Urothelium cell line (cell line): ENCODE data around the gene ATXN10.
A peak's percentile ranks its signal among the peaks of the same experiment; 100 is the strongest.

ENCODE experiments used
- DNase-seq: peaks from one replicate; pipeline ENCODE4 v3.0.0; 2011; ENCODE audit warnings: low spot score, mixed read lengths
- FAIRE-seq: peaks from 2 replicates; lab custom pipeline; 2011; peaks lifted over from hg19 to GRCh38; lab: Jason Lieb, UNC

Gene ATXN10

DNA sequence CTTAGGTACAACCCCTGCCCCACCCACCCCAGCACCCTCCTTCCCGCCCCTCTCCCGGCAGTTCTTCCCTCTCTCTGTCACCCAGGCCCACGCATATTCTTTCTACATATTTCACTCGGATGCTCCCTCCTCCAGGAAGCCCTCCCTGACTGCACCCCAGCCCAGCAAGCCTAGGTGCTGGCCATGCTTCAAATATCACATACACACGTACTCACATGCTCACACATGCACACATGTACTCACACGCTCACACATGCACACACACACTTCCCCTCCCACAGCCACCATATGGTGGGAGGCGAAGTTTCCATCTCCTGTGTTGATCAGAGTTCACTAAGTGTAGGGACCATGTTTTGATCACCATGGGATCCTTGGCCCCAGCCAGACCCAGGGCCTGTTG, 214.9 kb downstream of the ATXN10 start:
- DNase-seq (no peak), FAIRE-seq (peak; percentile 37)

DNA sequence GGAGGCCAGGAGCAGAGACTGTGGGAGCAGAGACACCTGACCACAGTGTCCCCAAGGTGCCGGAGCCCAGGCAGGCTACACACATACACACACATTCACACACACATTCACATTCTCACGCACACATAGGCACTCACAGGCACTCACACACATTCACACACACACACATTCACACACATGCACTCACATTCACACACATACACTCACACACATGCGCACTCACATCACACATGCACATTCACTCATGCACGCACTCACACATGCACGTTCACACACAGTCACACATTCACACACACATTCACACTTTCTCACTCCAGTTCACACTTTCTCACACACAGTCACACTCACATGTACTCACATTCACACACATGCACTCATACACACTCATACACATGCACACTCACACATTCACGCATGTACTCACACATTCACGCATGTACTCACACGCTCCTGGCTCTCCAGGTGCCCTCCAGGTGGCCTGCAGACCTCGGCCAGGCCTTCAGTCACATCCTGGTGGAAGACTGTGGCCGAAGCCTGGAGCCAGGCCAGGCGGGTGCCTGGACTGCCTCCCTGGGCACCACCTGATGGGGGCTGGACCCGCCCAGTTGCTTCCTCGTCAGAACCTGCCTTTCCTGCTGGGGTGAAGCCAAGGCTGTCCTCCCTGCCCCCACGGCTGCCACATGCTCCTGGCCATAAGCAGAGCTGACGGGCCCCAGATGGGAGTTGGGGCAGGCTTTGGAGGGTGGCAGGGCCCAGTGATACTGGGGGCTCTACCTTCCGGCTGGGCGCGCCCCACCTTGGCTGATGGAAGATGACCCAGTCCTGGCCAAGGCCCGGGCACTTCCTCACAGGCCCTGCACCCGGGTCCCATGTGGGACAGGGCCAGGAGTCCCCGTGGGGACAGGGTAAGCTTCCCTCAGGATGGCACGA, 215.8 kb downstream of the ATXN10 start:
- FAIRE-seq = peak; percentile 96

DNA sequence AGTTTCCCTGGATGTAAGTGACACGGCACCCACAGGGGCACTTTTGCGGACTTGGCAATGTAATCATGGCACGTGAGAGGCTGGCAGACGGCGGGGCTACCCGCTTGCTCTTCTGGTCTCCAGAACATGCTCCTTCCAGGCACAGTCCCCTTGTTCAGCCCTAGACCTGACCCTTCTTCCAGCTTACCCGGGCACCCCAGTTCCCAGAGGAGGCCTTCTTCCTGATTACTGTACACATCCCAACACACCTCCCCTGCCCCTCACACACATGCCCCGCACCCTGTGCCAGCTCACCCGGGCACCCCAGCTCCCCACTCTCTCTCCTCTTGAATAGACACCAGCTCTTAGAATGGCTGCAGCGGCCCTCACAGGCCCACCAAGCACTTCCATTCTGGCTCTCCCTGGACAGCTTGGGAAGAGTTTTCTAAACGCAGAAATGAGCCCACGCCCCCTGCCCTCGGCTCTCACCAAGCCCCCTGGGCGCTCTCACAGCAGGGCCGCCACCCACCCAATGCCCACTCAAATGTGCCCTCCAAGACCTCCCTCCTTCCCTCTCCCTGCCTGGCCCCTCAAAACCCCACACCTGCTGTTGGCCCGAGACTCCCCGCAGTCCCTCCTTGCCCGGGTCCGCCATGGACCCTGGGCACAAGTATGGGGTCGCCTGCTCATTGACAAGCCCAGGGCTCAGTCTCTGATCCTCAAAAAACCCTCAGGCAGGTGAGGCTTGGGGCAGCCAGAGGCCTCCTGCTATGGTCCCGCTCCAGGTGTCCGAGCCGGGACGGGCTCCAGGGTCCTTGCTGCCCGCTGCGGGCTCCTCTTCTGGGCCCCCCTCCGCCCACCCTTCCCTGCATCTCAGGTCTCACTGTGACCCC, 216.8 kb downstream of the ATXN10 start:
- DNase-seq = no peak
- no peak for FAIRE-seq

More for the DNA sequence above, 215.8 kb downstream of the ATXN10 start:
- DNase-seq = no peak

DNA sequence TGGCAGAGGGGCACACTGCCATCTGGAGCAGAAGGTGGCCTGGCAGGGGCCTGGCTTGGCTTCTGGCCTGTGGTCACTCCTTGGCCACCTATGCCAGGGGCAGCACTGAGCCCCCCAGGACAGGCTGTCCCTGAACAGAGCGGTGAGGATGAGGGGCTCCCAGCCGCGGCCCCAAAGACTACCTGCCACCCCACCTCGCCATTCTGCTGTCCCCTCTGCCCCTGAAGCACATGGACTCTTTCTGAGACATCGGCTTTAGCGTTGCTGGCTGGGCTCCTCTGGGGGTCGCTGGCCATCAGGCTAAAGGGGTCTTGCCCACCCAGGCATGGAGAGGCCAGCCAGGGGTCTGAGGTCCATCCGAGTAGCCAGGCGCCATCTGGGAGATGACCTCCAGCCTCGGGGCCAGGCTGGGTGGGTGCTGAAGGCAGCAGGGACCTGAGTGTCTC, 217.5 kb downstream of the ATXN10 start:
- DNase-seq (no peak), FAIRE-seq (no peak)

DNA sequence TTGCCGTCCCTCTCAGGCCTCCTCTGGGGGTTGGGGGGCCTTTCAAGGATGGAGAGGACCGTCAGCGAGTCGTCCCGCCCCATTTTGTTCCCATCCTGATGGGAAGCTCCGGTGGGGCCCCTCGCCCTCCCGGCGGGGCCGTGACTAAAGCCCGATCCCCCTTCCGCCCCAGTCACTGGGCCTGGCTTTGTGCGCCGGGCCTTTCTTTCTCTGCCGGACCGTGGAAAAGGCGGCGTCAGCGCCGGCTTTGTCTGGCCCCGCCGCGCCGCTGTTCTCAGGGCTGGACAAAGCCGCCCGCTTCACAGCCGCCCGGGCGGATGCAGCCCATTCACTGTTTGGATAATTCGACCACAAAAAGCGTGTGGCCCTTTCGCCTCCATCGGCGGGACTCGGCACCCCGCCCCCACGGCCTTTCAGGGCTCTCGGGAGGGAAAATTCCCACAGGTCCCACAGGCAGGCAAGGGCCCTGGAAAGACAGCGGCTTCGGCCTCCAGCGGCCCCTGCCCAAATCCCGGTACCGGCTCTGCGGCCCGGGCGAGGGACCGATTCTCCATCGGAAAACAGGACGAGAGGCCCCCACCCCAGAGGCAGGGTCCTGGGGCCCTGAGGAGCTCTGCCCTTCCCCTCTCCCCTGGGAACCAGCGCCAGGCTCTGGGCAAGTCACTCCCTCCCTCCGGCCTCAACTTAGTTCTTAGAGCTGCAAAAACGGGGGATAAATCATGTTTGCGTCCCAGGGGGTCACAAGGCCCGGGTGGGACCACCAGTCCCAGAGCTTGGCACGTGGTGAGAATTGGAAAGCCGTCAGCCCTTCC, 218.1 kb downstream of the ATXN10 start:
- FAIRE-seq (no peak), DNase-seq (no peak)

DNA sequence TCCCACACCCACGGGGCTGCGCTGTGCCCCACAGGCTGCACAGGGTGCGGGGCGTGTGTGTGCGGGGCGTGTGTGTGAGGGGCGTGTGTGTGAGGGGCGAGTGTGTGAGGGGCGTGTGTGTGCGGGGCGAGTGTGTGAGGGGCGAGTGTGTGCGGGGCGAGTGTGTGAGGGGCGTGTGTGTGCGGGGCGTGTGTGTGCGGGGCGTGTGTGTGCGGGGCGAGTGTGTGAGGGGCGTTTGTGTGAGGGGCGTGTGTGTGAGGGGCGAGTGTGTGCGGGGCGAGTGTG, 218.7 kb downstream of the ATXN10 start:
- DNase-seq (no peak), FAIRE-seq (no peak)

DNA sequence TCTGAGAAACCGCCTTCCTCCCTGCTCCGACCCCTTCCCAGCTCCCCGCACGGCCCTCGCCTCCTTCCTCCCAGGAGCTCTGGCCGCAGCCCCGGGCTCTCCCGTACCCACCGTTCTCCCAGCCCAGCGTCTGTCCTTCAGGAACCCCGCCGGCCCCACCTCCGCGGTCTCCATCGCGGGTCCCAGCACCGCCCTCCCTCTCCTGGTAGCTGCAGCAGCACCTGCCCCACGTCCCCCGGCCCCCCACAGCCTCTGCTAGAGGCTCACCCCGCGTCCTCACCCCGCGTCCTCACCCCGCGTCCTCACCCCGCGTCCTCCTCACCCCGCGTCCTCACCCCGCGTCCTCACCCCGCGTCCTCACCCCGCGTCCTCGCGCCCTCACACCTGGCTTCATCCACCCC, 219.4 kb downstream of the ATXN10 start:
- FAIRE-seq (no peak), DNase-seq (no peak)

DNA sequence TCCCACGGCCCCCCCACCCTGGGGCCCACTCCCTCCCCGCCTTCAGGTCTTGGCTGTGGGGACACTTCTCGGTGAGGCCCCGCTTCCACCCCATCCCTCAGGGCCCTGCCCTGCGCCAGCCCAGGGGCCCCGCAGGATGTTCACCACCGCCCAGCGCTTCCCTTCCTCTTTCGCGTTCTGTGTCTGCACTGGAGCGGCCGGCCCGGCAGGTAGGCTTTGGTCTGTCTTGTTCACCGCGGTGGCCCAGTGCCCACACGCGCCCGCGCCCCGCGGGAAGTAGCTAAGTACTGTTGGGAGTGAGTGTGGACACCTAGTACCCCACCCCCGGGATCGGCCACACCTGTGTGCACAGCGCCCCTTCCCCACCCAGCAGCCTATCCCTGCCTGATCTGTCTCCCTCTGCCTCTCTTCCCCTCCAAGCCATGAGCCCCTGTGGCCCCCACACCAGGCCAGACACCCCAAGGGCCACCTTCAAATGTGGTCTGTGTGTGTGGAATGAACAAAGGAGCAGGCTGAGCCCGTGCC, 219.9 kb downstream of the ATXN10 start:
- FAIRE-seq = no peak

DNA sequence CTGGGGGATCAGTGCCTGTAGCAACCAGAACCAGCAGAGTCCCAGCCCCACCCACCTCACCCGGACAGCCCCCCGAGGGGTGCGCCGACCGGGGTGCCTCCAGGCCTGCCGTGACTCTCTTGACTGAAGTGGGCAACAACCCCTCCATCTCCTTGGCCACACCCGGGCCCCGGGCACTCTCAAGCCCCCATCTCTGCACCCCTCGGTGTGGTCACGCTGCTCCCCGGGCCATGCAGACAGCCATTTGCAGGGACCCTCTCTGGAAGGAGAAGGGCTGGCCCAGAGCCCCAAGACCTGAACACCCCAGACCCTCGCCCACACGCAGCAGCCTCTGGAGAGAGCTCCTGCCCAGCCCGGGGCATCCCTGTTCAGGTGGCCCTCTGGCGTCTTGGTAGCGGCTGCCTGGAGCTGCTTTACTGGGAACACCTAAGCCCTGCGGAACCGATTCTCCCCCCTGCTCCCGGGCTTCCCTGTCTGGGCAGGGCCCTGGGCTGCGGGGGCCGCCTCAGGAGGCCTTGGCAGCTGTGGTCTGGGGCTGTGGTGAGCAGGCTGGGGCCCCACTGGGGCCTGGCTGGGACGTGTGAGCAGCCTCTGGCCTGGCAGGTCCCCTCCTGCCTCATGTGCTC, 220.5 kb downstream of the ATXN10 start:
- DNase-seq (no peak), FAIRE-seq (no peak)

More for the DNA sequence above, 219.9 kb downstream of the ATXN10 start:
- DNase-seq = no peak

DNA sequence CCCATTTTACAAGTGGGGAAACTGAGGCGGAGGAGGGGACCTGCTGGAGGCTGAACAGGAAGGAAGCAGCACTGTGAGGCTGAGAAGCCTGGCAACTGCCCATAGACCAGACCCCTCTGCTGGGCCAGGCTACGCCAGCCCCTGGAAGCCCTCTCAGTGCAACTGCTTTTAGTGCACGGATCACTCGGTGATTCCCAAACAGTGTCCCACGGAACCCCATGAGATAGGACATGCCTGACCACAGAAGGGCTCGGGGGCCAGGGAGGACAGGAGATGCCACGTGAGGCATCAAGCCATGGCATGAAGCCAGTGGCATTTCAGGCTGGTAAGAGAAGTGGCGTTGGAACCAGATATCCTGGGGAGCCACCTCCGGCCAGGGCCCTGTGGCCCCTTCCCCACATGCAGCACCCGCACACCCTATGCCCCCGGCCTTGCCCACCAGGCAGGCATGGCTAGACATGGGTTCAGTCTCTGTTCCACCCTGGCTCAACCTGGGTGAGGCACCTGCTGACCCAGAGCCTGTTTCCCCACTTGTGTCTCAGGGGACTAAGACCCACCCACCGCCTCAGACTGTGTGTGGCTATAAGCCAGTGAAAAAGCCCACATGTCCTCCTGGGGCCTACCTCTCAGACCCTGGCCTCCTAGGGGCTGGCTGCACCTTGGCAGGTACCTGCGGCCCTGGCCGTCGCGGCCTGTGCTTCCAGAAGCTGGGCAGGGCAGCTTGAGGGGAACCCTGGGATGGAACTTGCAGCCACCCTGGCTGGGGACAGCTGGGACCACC, 221.2 kb downstream of the ATXN10 start:
- FAIRE-seq (no peak), DNase-seq (no peak)

DNA sequence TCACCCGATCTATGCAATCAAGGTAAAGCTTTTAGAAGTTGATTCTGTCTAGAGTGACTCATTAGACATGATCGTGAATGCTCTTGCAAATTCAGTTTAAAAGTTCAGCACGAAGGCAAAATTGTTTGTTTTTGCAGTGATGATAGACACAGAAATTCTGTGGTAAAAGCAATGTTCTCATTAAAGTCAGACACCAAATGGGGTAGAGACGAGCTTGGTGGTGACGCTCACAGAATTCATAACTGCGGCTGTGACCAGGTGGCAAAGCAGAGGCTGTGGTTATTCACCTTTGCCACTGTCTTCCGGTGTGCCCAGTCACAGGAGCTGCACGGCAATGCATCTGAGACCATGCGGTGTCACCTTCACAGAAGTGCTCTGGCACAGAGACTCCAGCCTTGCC, 221.9 kb downstream of the ATXN10 start:
- no peak for FAIRE-seq
- DNase-seq = no peak
